GM23338 (cell line): ENCODE data around the gene TSTD2. TPM values are rescaled to one million over a fixed set of nuclear protein-coding genes. Genes with fewer than 3 reads are reported as not detected.
A peak's percentile ranks its signal among the peaks of the same experiment; 100 is the strongest.

ENCODE experiments used
- ATAC-seq: fragments of 200-7000 bp; cut with Tn5 transposase; 3 replicates; pipeline ENCODE4 v1.9.1; 2020
- DNase-seq: peaks from one replicate; pipeline ENCODE4 v3.0.0-alpha.2; 2015; ENCODE audit warnings: low spot score
- H2AFZ ChIP-seq: fragments of 200-600 bp; sonication (generic); 2 replicates; pipeline ENCODE4 v1.8.0; 2016; ENCODE audit warnings: antibody characterized with exemption, mild to moderate bottlenecking, moderate library complexity
- H3F3A ChIP-seq: fragments of 200-600 bp; sonication (generic); replicated peaks from 2 replicates; pipeline ENCODE4 v1.8.0; 2017; ENCODE audit warnings: antibody characterized with exemption, mixed run types, low read depth
- H3K27ac ChIP-seq: fragments of 200-600 bp; sonication (generic); 2 replicates; pipeline ENCODE4 v1.6.1; 2016; ENCODE audit warnings: low read depth
- H3K27me3 ChIP-seq: fragments of 200-600 bp; sonication (generic); 2 replicates; pipeline ENCODE4 v1.8.0; 2016; ENCODE audit warnings: mild to moderate bottlenecking, mixed run types, moderate library complexity; ENCODE audit not compliant: insufficient read depth
- H3K36me3 ChIP-seq: fragments of 200-600 bp; sonication (generic); 2 replicates; pipeline ENCODE4 v1.8.0; 2016; ENCODE audit warnings: mild to moderate bottlenecking; ENCODE audit not compliant: insufficient read depth
- H3K4me1 ChIP-seq: fragments of 200-600 bp; sonication (generic); 2 replicates; pipeline ENCODE4 v1.8.0; 2016; ENCODE audit warnings: mild to moderate bottlenecking, moderate library complexity; ENCODE audit not compliant: insufficient read depth
- H3K4me2 ChIP-seq: fragments of 200-600 bp; sonication (generic); 2 replicates; pipeline ENCODE4 v1.7.1; 2017; ENCODE audit warnings: mixed run types
- H3K4me3 ChIP-seq: fragments of 200-600 bp; sonication (generic); 2 replicates; pipeline ENCODE4 v1.6.1; 2016; ENCODE audit warnings: mixed run types
- H3K79me2 ChIP-seq: fragments of 200-600 bp; sonication (generic); replicated peaks from 2 replicates; pipeline ENCODE4 v1.8.0; 2017; ENCODE audit warnings: mild to moderate bottlenecking; ENCODE audit not compliant: insufficient read depth
- H3K9me2 ChIP-seq: fragments of 200-600 bp; sonication (generic); 2 replicates; pipeline ENCODE4 v1.8.0; 2017; ENCODE audit not compliant: insufficient read depth
- H4K20me1 ChIP-seq: fragments of 200-600 bp; sonication (generic); replicated peaks from 2 replicates; pipeline ENCODE4 v1.8.0; 2017; ENCODE audit warnings: mild to moderate bottlenecking; ENCODE audit not compliant: insufficient read depth
- H3K27ac Mint-ChIP-seq: 2 replicates; pipeline ENCODE4 v1.8.0; 2020; ENCODE audit warnings: inconsistent platforms, mild to moderate bottlenecking, moderate library complexity, mixed read lengths
- H3K27me3 Mint-ChIP-seq: 3 replicates; pipeline ENCODE4 v1.8.0; 2022; ENCODE audit warnings: low read depth, mild to moderate bottlenecking, moderate library complexity, mixed read lengths, inconsistent platforms; ENCODE audit not compliant: insufficient read depth, poor library complexity
- H3K36me3 Mint-ChIP-seq: 3 replicates; pipeline ENCODE4 v1.8.0; 2021; ENCODE audit warnings: low read depth, mild to moderate bottlenecking, inconsistent platforms, moderate library complexity, mixed read lengths
- H3K4me1 Mint-ChIP-seq: 3 replicates; pipeline ENCODE4 v1.8.0; 2020; ENCODE audit warnings: mild to moderate bottlenecking, inconsistent platforms, mixed read lengths
- H3K4me3 Mint-ChIP-seq: 3 replicates; pipeline ENCODE4 v1.8.0; 2021; ENCODE audit warnings: moderate library complexity, mild to moderate bottlenecking, inconsistent platforms, mixed read lengths
- H3K9me3 Mint-ChIP-seq: 3 replicates; pipeline ENCODE4 v1.8.0; 2020; ENCODE audit warnings: moderate library complexity, mild to moderate bottlenecking, inconsistent platforms, mixed read lengths
- CREB1 ChIP-seq: fragments of 250-450 bp; sonication (Bioruptor Pico); IDR thresholded peaks from 2 replicates; pipeline ENCODE4 v1.5.0; 2020; ENCODE audit warnings: low read depth, mild to moderate bottlenecking, moderate library complexity
- CTCF ChIP-seq, 2 experiments: fragments of 200-600 bp in 1 of 2; sonication (generic) in 1 of 2; conservative IDR thresholded peaks; 2 replicates each; pipeline versions ENCODE4 v1.5.1 to v1.6.1; 2016 to 2017; ENCODE audit warnings: antibody characterized with exemption in 2 of 2, low read depth in 2 of 2, mild to moderate bottlenecking in 2 of 2, moderate library complexity in 1 of 2
- EZH2 ChIP-seq: fragments of 200-600 bp; sonication (generic); IDR thresholded peaks from one replicate; pipeline ENCODE4 v1.8.0; 2017; ENCODE audit warnings: antibody characterized with exemption, mild to moderate bottlenecking, low read depth; ENCODE audit not compliant: unreplicated experiment
- EZH2phosphoT487 ChIP-seq: fragments of 200-600 bp; sonication (generic); IDR thresholded peaks from one replicate; pipeline ENCODE4 v1.8.1; 2018; ENCODE audit warnings: antibody characterized with exemption; ENCODE audit not compliant: unreplicated experiment
- JUNB ChIP-seq: IDR thresholded peaks from one replicate; pipeline ENCODE4 v1.6.1; 2016; ENCODE audit warnings: antibody characterized with exemption; ENCODE audit not compliant: unreplicated experiment
- NANOG ChIP-seq: IDR thresholded peaks from 2 replicates; pipeline ENCODE4 v1.6.1; 2016; ENCODE audit warnings: antibody characterized with exemption, borderline replicate concordance
- POLR2AphosphoS5 ChIP-seq: IDR thresholded peaks from 2 replicates; pipeline ENCODE4 v1.6.1; 2016; ENCODE audit warnings: antibody characterized with exemption, low read depth
- REST ChIP-seq: IDR thresholded peaks from one replicate; pipeline ENCODE4 v1.6.1; 2018; ENCODE audit warnings: antibody characterized with exemption; ENCODE audit not compliant: unreplicated experiment
- STAT1 ChIP-seq: IDR thresholded peaks from one replicate; pipeline ENCODE4 v1.6.1; 2016; ENCODE audit warnings: antibody characterized with exemption; ENCODE audit not compliant: unreplicated experiment
- ZNF114 ChIP-seq: fragments of 250-450 bp; sonication (Bioruptor Pico); IDR thresholded peaks from 2 replicates; pipeline ENCODE4 v1.5.0; 2020; ENCODE audit warnings: mild to moderate bottlenecking, moderate library complexity
- polyA plus RNA-seq: library from polyadenylated mRNA; unstranded; fragments of >200 nt; fragmentation: Nextera tagmentation; extraction: Ambion mirVana; gene quantifications from 2 replicates; pipeline ENCODE4 v1.2.1, GENCODE V29; 2016
- total RNA-seq: library from RNA; depleted of rRNA; stranded (reverse); fragments of >200 nt; shearing (Covaris generic); gene quantifications from 2 replicates; pipeline ENCODE4 v1.2.3, GENCODE V29; 2014

TSTD2 gene
- total and polyA plus RNA-seq, 2 experiments from 2014 or later: 8.5 to 21.8 TPM

GRCh38 chr9:97638666-97639065 is 5.5 kb upstream of the TSTD2 start:
- no peak overlapping the region; the same call in 1 of the 2 replicates for H3K27ac Mint-ChIP-seq
- Histone ChIP-seq H3K79me2 (peaks cover 87% of the 10 kb centered on the region), H3K4me3 (no peak overlapping the region), H4K20me1 (peaks cover 53% of the 10 kb centered on the region), H3K4me2 (no peak overlapping the region), H3F3A (peaks cover 2% of the 10 kb centered on the region; the same call in 1 of the 2 replicates), H3K27ac (no peak overlapping the region), H2AFZ (no peak overlapping the region), H3K9me2 (no peaks in the 10 kb centered on the region), H3K36me3 (peaks cover 11% of the 10 kb centered on the region; the same call in 1 of the 2 replicates), H3K4me1 (peaks cover 17% of the 10 kb centered on the region), H3K27me3 (no peaks in the 10 kb centered on the region)
- H3K4me3 Mint-ChIP-seq: no peak overlapping the region
- H3K36me3 Mint-ChIP-seq: peaks cover 11% of the 10 kb centered on the region
- ATAC-seq: peak; percentile 27; the same call in 1 of the 3 replicates
- no peaks in the 10 kb centered on the region for H3K9me3 Mint-ChIP-seq
- TF ChIP-seq CTCF (conservative IDR thresholded peaks at IDR 0.05; ENCODE audit: low read depth in 2 of 2) (peak in 1 of 2 experiments; percentile 43; a peak in 2 of 4 replicates), STAT1 (no peak)
- no peaks in the 10 kb centered on the region for H3K27me3 Mint-ChIP-seq
- peaks cover 30% of the 10 kb centered on the region for H3K4me1 Mint-ChIP-seq
- peak; percentile 37 for DNase-seq

GRCh38 chr9:97636903-97637302 is 3.7 kb upstream of the TSTD2 start:
- Mint-ChIP-seq H3K27me3 (peaks cover 7% of the 10 kb centered on the region), H3K4me3 (no peak overlapping the region), H3K9me3 (no peaks in the 10 kb centered on the region), H3K27ac (no peak overlapping the region), H3K4me1 (peaks cover 30% of the 10 kb centered on the region), H3K36me3 (peaks cover 3% of the 10 kb centered on the region; the same call in 1 of the 3 replicates)
- H3K27me3 ChIP-seq: no peaks in the 10 kb centered on the region
- H3K4me3 ChIP-seq: no peak overlapping the region
- H3K79me2 ChIP-seq: peaks cover 79% of the 10 kb centered on the region
- DNase-seq (no peak), ATAC-seq (no peak)
- peaks cover 17% of the 10 kb centered on the region for H3K4me1 ChIP-seq
- H3K4me2 ChIP-seq: no peak overlapping the region
- H4K20me1 ChIP-seq: peaks cover 53% of the 10 kb centered on the region
- no peaks in the 10 kb centered on the region for H3K9me2 ChIP-seq
- no peak overlapping the region for H3K27ac ChIP-seq
- no peaks in the 10 kb centered on the region; the same call in 1 of the 2 replicates for H3K36me3 ChIP-seq
- H3F3A ChIP-seq: peaks cover 3% of the 10 kb centered on the region; the same call in 1 of the 2 replicates
- TF ChIP-seq STAT1: no peak
- TF ChIP-seq REST: no peak
- H2AFZ ChIP-seq: no peak overlapping the region

GRCh38 chr9:97635026-97635425 is 1.9 kb upstream of the TSTD2 start:
- H3K27ac ChIP-seq: no peak overlapping the region
- peaks cover 20% of the 10 kb centered on the region for H3K4me1 ChIP-seq
- peaks cover 48% of the 10 kb centered on the region for H4K20me1 ChIP-seq
- DNase-seq (no peak), ATAC-seq (no peak)
- H3K4me2 ChIP-seq: peak overlapping the region; percentile 89
- no peaks in the 10 kb centered on the region for H3K36me3 ChIP-seq
- H3K9me3 Mint-ChIP-seq: no peaks in the 10 kb centered on the region
- no peaks in the 10 kb centered on the region for H3K27me3 ChIP-seq
- no peak overlapping the region for H3K27ac Mint-ChIP-seq
- H3K4me3 Mint-ChIP-seq: peak overlapping the region; percentile 91
- peaks cover 7% of the 10 kb centered on the region for H3K27me3 Mint-ChIP-seq
- peaks cover 3% of the 10 kb centered on the region; the same call in 1 of the 3 replicates for H3K36me3 Mint-ChIP-seq
- H3K9me2 ChIP-seq: no peaks in the 10 kb centered on the region
- H3K79me2 ChIP-seq: peaks cover 80% of the 10 kb centered on the region
- peaks cover 39% of the 10 kb centered on the region for H3K4me1 Mint-ChIP-seq
- peak overlapping the region; percentile 91 for H3K4me3 ChIP-seq
- H2AFZ ChIP-seq: no peak overlapping the region
- H3F3A ChIP-seq: peaks cover 3% of the 10 kb centered on the region; the same call in 1 of the 2 replicates
- no peak for TF ChIP-seq NANOG
- no peak for TF ChIP-seq POLR2AphosphoS5
- no peak for TF ChIP-seq EZH2phosphoT487
- no peak for TF ChIP-seq ZNF114 (CRISPR knock-in tag)
- TF ChIP-seq CTCF (conservative IDR thresholded peaks at IDR 0.05; ENCODE audit: low read depth in 2 of 2): no peak
- TF ChIP-seq STAT1: no peak
- TF ChIP-seq CREB1: no peak
- no peak for TF ChIP-seq JUNB
- TF ChIP-seq EZH2: no peak
